Astrocyte (in vitro differentiated cells and primary cell): ENCODE results near the gene CMTM1. TPM values are rescaled to one million over a fixed set of nuclear protein-coding genes. Genes with fewer than 3 reads are reported as not detected.

Experiments
- DNase-seq: peaks from one replicate; pipeline ENCODE4 v3.0.0-alpha.2; 2010; ENCODE audit warnings: low read depth
- FAIRE-seq: peaks from 2 replicates; lab custom pipeline; 2011; peaks lifted over from hg19 to GRCh38; lab: Jason Lieb, UNC
- H2AFZ ChIP-seq: 2 replicates; pipeline ENCODE4 v1.6.0; 2012; ENCODE audit warnings: low read depth, low read length, inconsistent platforms
- H3K27ac ChIP-seq: 2 replicates; pipeline ENCODE4 v1.5.1; 2011; ENCODE audit warnings: low read depth, low read length, inconsistent platforms
- H3K27me3 ChIP-seq: 2 replicates; pipeline ENCODE4 v1.6.0; 2011; ENCODE audit warnings: low read length, inconsistent platforms; ENCODE audit not compliant: insufficient read depth
- H3K36me3 ChIP-seq: 2 replicates; pipeline ENCODE4 v1.5.1; 2011; ENCODE audit warnings: low read length, inconsistent platforms; ENCODE audit not compliant: insufficient read depth
- H3K4me1 ChIP-seq: 2 replicates; pipeline ENCODE4 v1.5.1; 2011; ENCODE audit warnings: low read length, inconsistent platforms; ENCODE audit not compliant: insufficient read depth
- H3K4me2 ChIP-seq: 2 replicates; pipeline ENCODE4 v1.6.0; 2012; ENCODE audit warnings: low read length, inconsistent platforms
- H3K4me3 ChIP-seq: 2 replicates; pipeline ENCODE4 v1.5.1; 2011; ENCODE audit warnings: low read depth, mild to moderate bottlenecking, low read length, inconsistent platforms; ENCODE audit not compliant: insufficient read depth
- H3K79me2 ChIP-seq: 2 replicates; pipeline ENCODE4 v1.6.0; 2012; ENCODE audit warnings: mild to moderate bottlenecking, low read length, inconsistent platforms; ENCODE audit not compliant: insufficient read depth
- H3K9ac ChIP-seq: 2 replicates; pipeline ENCODE4 v1.6.0; 2012; ENCODE audit warnings: mild to moderate bottlenecking, low read length, inconsistent platforms
- H3K9me3 ChIP-seq: 2 replicates; pipeline ENCODE4 v1.5.1; 2012; ENCODE audit warnings: low read depth, mild to moderate bottlenecking, low read length, inconsistent platforms; ENCODE audit not compliant: insufficient read depth
- H4K20me1 ChIP-seq: 2 replicates; pipeline ENCODE4 v1.6.0; 2012; ENCODE audit warnings: low read length, inconsistent platforms; ENCODE audit not compliant: insufficient read depth
- H3K27ac Mint-ChIP-seq: one replicate; pipeline ENCODE4 v1.8.0; 2021; ENCODE audit warnings: mild to moderate bottlenecking, mixed read lengths; ENCODE audit not compliant: unreplicated experiment
- H3K27me3 Mint-ChIP-seq: one replicate; pipeline ENCODE4 v1.8.0; 2021; ENCODE audit warnings: low read depth, mixed read lengths; ENCODE audit not compliant: unreplicated experiment
- H3K36me3 Mint-ChIP-seq: one replicate; pipeline ENCODE4 v1.8.0; 2021; ENCODE audit warnings: low read depth, mixed read lengths; ENCODE audit not compliant: unreplicated experiment
- H3K4me1 Mint-ChIP-seq: one replicate; pipeline ENCODE4 v1.8.0; 2021; ENCODE audit warnings: low read depth, mixed read lengths; ENCODE audit not compliant: unreplicated experiment
- H3K4me3 Mint-ChIP-seq: one replicate; pipeline ENCODE4 v1.8.0; 2021; ENCODE audit warnings: mild to moderate bottlenecking, moderate library complexity, mixed read lengths; ENCODE audit not compliant: unreplicated experiment
- H3K9me3 Mint-ChIP-seq: one replicate; pipeline ENCODE4 v1.8.0; 2021; ENCODE audit warnings: mild to moderate bottlenecking, mixed read lengths; ENCODE audit not compliant: unreplicated experiment
- EZH2 ChIP-seq: IDR thresholded peaks from 2 replicates; pipeline ENCODE4 v1.6.1; 2012; ENCODE audit warnings: mild to moderate bottlenecking, low read length, inconsistent platforms; ENCODE audit not compliant: insufficient read depth
- total RNA-seq: library from RNA; stranded (reverse); gene quantifications from 2 replicates; pipeline ENCODE4 v1.2.1, GENCODE V29; 2021
- TF ChIP-seq, protein P1 (sequence below): IDR thresholded peaks from 2 replicates; pipeline ENCODE4 v1.5.1; 2011; ENCODE audit warnings: low read depth, mild to moderate bottlenecking, inconsistent platforms, low read length, moderate library complexity; ENCODE audit not compliant: insufficient read depth

CMTM1 gene
- total RNA-seq, 1 donor from 2014 or later: 2.7 TPM

- peak; percentile 99 for FAIRE-seq
- Histone ChIP-seq H3K4me3 (peak overlapping the region; percentile 21), H3K9ac (peak overlapping the region; percentile 70), H3K4me2 (peak overlapping the region; percentile 78), H3K9me3 (no peaks in the 10 kb centered on the region), H2AFZ (no peak overlapping the region), H3K36me3 (no peaks in the 10 kb centered on the region), H3K4me1 (peaks cover 44% of the 10 kb centered on the region), H3K27me3 (no peaks in the 10 kb centered on the region), H3K27ac (peak overlapping the region; percentile 86), H3K79me2 (no peaks in the 10 kb centered on the region), H4K20me1 (no peaks in the 10 kb centered on the region)
- TF ChIP-seq, protein P1, sequence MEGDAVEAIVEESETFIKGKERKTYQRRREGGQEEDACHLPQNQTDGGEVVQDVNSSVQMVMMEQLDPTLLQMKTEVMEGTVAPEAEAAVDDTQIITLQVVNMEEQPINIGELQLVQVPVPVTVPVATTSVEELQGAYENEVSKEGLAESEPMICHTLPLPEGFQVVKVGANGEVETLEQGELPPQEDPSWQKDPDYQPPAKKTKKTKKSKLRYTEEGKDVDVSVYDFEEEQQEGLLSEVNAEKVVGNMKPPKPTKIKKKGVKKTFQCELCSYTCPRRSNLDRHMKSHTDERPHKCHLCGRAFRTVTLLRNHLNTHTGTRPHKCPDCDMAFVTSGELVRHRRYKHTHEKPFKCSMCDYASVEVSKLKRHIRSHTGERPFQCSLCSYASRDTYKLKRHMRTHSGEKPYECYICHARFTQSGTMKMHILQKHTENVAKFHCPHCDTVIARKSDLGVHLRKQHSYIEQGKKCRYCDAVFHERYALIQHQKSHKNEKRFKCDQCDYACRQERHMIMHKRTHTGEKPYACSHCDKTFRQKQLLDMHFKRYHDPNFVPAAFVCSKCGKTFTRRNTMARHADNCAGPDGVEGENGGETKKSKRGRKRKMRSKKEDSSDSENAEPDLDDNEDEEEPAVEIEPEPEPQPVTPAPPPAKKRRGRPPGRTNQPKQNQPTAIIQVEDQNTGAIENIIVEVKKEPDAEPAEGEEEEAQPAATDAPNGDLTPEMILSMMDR: no peak
- TF ChIP-seq EZH2: no peak
- Mint-ChIP-seq H3K36me3 (peaks cover 25% of the 10 kb centered on the region), H3K4me3 (peak overlapping the region; percentile 17), H3K27me3 (no peaks in the 10 kb centered on the region), H3K4me1 (peaks cover 44% of the 10 kb centered on the region), H3K9me3 (no peaks in the 10 kb centered on the region), H3K27ac (peak overlapping the region; percentile 70)
- DNase-seq: peak; percentile 99
Observed at GRCh38 chr16:66618588-66619375, 52.5 kb downstream of the CMTM1 start.

DNA sequence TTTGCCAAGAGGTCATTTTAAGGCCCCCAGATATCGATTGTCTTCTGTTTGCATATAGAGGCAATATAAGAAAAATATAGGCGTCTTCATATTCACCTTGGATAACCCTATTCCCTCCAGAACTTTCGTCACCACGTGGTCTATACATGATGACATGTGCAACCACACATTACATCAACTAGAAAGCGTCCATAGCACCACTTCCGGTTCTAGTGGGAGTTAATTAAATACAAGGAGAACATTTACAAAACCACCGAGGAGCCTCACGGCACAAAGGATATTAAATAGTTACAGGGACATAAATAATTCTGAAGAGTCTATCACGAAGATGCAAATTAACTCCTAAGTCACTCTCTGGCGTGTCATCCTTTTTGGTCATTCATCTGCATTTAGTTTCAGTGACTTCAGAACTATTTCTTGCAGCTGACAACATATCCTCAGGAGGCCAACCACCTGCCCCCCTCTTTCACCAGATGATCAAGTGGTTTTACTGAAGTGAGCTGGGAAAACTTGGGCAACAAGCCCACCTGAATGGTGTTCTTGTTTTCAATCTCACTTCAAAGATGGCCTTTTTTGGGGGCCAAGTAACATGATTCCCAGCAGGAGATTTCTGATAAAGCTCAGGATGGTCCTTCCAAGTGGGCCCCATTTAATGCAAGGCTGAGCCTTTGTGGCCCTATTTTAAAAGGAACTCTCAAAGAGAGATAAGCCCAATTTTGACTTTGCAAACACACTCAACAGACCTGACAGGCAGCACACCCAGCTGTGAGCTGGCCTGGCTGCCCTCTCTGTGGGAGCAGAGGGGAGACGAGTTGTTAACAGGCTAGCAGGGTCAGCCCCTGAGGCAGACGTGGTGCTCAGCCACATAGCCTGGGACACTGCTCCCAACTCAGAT lies 53.5 kb downstream of the CMTM1 start:
- Mint-ChIP-seq H3K27ac (no peak overlapping the region), H3K27me3 (no peaks in the 10 kb centered on the region), H3K36me3 (peaks cover 24% of the 10 kb centered on the region), H3K4me3 (peak overlapping the region; percentile 55), H3K9me3 (no peaks in the 10 kb centered on the region), H3K4me1 (peaks cover 44% of the 10 kb centered on the region)
- Histone ChIP-seq H3K27ac (peak overlapping the region; percentile 86), H3K4me2 (peak overlapping the region; percentile 78), H3K9ac (peak overlapping the region; percentile 70), H3K79me2 (no peaks in the 10 kb centered on the region), H3K9me3 (no peaks in the 10 kb centered on the region), H2AFZ (no peak overlapping the region), H3K4me3 (no peak overlapping the region), H3K27me3 (no peaks in the 10 kb centered on the region), H3K36me3 (no peaks in the 10 kb centered on the region), H4K20me1 (no peaks in the 10 kb centered on the region), H3K4me1 (peaks cover 44% of the 10 kb centered on the region)
- FAIRE-seq: no peak
- DNase-seq: peak; percentile 87
- TF ChIP-seq EZH2: no peak
- TF ChIP-seq, protein P1: no peak
